Diencephalon (tissue), 1 donor: ENCODE results near the gene KIF16B. TPM values are rescaled to one million over a fixed set of nuclear protein-coding genes. Genes with fewer than 3 reads are reported as not detected.

Experiments
- total RNA-seq: library from RNA; depleted of rRNA; stranded (reverse); fragments of >200 nt; gene quantifications from one replicate; pipeline ENCODE4 v1.2.3, GENCODE V29; 2014

The KIF16B gene
- 19.6 TPM for total RNA-seq

GRCh38 chr20:16573001-16573965, at the start of gene KIF16B:
KIF16B (minus strand) TSS chr20:16573448; CDS start chr20:16573275, 173 bp downstream.

Other genes with a start within 250 kb of the KIF16B start
- gene SNRPB2, start 156.6 kb upstream of the KIF16B start, total RNA-seq = 56.5 TPM
- not detected for gene OTOR, start 174.9 kb upstream of the KIF16B start, total RNA-seq